GM18505 (cell line): ENCODE results near the gene ZNF837.

ENCODE experiments used
- ATAC-seq: cut with Tn5 transposase; IDR thresholded peaks from one replicate; pipeline ENCODE4 v1.9.1; 2021; ENCODE audit not compliant: unreplicated experiment
- POLR2A ChIP-seq: IDR thresholded peaks from 4 replicates; pipeline ENCODE4 v1.6.1; 2011; ENCODE audit warnings: borderline replicate concordance; ENCODE audit not compliant: insufficient read depth, insufficient read length; ENCODE audit errors: extremely low read depth

ZNF837 gene

GRCh38 chr19:58400916-58401839 is 20.3 kb upstream of the ZNF837 start:
- peak; percentile 99 for ATAC-seq
- peak; percentile 82 for TF ChIP-seq POLR2A

GRCh38 chr19:58400316-58400915 is 19.6 kb upstream of the ZNF837 start:
- TF ChIP-seq POLR2A, result no peak
- ATAC-seq, result no peak

GRCh38 chr19:58399903-58400302 is 19.1 kb upstream of the ZNF837 start:
- ATAC-seq, result no peak

GRCh38 chr19:58398545-58398944 is 17.7 kb upstream of the ZNF837 start:
- TF ChIP-seq POLR2A, result no peak
- ATAC-seq, result no peak

More at GRCh38 chr19:58399903-58400302, 19.1 kb upstream of the ZNF837 start:
- TF ChIP-seq POLR2A, result no peak

GRCh38 chr19:58398087-58398486 is 17.3 kb upstream of the ZNF837 start:
- TF ChIP-seq POLR2A, result no peak

GRCh38 chr19:58397533-58398037 is 16.8 kb upstream of the ZNF837 start:
- no peak for ATAC-seq
- TF ChIP-seq POLR2A, result no peak

More at GRCh38 chr19:58398087-58398486, 17.3 kb upstream of the ZNF837 start:
- ATAC-seq, result no peak

- TF ChIP-seq POLR2A, result no peak
- no peak for ATAC-seq
These were observed 16.1 kb upstream of the ZNF837 start for GRCh38 chr19:58396691-58397532.

GRCh38 chr19:58395979-58396627 is 15.3 kb upstream of the ZNF837 start:
- no peak for TF ChIP-seq POLR2A
- ATAC-seq, result no peak

- ATAC-seq, result no peak
- TF ChIP-seq POLR2A, result peak; percentile 58
These were observed 14.6 kb upstream of the ZNF837 start, which contains the start of gene RNF225 for GRCh38 chr19:58395220-58395978. Gene RNF225 (plus strand): TSS chr19:58395656. CDS start chr19:58396090, 434 bp downstream.

GRCh38 chr19:58394821-58395219 is 14.0 kb upstream of the ZNF837 start:
- TF ChIP-seq POLR2A, result no peak
- no peak for ATAC-seq

GRCh38 chr19:58393725-58394033 is 12.8 kb upstream of the ZNF837 start:
- no peak for TF ChIP-seq POLR2A
- no peak for ATAC-seq
